HUES64 (cell line): Measurements from ENCODE around the gene DPRX.

Experiments used
- H3K27ac ChIP-seq: 2 replicates; pipeline ENCODE4 v1.7.0; 2013; ENCODE audit warnings: low read depth, low read length, inconsistent platforms
- H3K27me3 ChIP-seq: 2 replicates; pipeline ENCODE4 v1.6.1; 2013; ENCODE audit warnings: mild to moderate bottlenecking, low read length; ENCODE audit not compliant: insufficient read depth
- H3K36me3 ChIP-seq: 2 replicates; pipeline ENCODE4 v1.6.1; 2013; ENCODE audit warnings: mild to moderate bottlenecking, low read length; ENCODE audit not compliant: insufficient read depth
- H3K4me1 ChIP-seq: 2 replicates; pipeline ENCODE4 v1.6.1; 2013; ENCODE audit warnings: mild to moderate bottlenecking, low read length, moderate library complexity; ENCODE audit not compliant: insufficient read depth
- H3K4me3 ChIP-seq: 2 replicates; pipeline ENCODE4 v1.5.1; 2013; ENCODE audit warnings: mild to moderate bottlenecking, low read length, moderate library complexity
- H3K9ac ChIP-seq: 2 replicates; pipeline ENCODE4 v1.6.1; 2013; ENCODE audit warnings: mild to moderate bottlenecking, low read depth, low read length
- H3K9me3 ChIP-seq: 2 replicates; pipeline ENCODE4 v1.6.1; 2013; ENCODE audit warnings: low read depth, low read length; ENCODE audit not compliant: insufficient read depth
- WGBS: fragments of 150-250, 120-280 bp; methylation state at CpG from one replicate; pipeline ENCODE4 v1.1.7; 2013; ENCODE audit warnings: missing lambda C conversion rate; 5-methylcytosine and 5-hydroxymethylcytosine counted together

DPRX gene

DNA sequence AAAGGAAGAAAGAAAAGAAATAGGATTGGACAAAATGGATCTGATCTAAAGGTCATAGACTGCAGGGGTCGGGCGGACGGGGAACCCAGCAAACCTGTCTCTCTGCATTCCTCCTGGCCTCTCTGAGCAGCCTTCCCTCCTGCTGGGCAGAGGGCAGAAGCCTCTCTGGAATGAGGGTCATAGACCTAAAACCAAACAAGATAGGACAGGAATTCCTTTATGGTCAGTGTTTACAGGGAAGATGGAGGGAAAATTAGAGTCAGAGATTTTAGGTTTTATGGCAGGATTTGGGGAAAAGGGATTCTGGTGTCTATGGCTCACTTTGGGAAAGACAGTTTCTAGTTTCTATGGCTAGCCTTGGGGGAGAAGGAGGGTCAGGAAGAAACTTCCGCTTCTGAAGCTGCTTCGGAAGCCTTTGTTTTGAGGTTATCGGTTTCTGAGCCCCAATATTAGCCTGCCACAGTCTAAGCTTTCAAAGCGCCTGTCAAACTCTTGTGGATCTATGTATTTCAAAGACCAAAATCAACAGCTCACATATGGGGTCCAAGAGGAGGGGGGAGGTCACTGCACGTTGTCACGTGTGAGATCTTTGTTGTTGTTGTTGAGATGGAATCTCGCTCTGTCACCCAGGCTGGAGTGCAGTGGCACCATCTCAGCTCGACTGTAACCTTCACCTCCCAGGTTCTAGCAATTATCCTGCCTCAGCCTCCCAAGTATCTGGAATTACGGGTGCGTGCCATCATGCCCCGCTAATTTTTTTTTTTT lies 18.9 kb upstream of the DPRX start:
- H3K36me3 ChIP-seq: no peaks in the 10 kb centered on the region
- H3K9ac ChIP-seq: peak overlapping the region; percentile 39
- H3K9me3 ChIP-seq: no peaks in the 10 kb centered on the region
- peak overlapping the region; percentile 61 for H3K27ac ChIP-seq
- H3K4me1 ChIP-seq: peaks cover 11% of the 10 kb centered on the region
- WGBS: 79% methylated on average over 14 of the region's 14 CpGs
- no peaks in the 10 kb centered on the region for H3K27me3 ChIP-seq
- H3K4me3 ChIP-seq: 0 out of 2 replicates have a peak overlapping the region, but pooled peaks have one; percentile 8

DNA sequence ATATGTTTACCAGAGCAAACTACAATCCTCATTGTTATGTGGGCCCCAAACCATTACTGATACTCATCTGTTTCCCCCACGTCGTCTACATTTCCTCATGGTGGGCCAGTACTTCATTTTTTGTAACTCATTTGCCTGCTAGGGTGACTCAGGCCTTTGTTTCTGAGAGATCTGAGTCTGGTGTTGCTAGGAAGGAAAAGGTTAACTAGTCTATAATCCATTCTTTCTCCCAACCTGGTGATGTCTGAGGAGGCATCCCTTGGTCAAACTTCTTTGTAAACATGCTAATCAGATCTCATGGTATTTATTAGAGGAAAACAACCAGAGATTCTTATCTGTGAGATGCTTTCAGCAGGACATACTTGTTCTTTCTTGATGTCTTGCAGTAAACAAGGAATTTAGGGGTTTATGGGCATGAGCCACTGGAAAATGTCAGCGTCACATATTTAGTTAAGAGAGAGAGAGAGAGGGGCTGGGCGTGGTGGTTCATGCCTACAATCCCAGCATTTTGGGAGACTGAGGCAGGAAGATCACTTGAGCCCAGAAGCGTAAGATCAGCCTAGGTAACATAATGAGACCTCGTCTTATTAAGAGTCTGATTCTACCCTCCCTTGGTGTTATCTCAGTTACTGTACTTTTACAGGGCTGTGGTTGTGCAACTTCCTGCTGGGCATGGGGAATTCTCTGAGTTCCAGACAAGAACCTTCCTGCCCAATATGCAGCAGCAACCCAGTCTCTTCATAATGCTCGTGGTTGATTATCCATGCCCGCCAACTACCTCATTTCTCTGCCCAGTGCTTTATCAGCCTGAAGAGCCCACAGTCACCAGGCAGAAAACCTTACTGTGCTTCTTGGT lies 9.7 kb upstream of the DPRX start:
- Histone ChIP-seq H3K36me3 (no peaks in the 10 kb centered on the region), H3K9ac (0 out of 2 replicates have a peak overlapping the region, but pooled peaks have one; percentile 3), H3K9me3 (no peaks in the 10 kb centered on the region), H3K4me1 (peaks cover 11% of the 10 kb centered on the region; the same call in 1 of the 2 replicates), H3K27me3 (no peaks in the 10 kb centered on the region), H3K27ac (0 out of 2 replicates have a peak overlapping the region, but pooled peaks have one; percentile 30), H3K4me3 (no peak overlapping the region)
- 78% methylated on average over 8 of the region's 8 CpGs for WGBS

DNA sequence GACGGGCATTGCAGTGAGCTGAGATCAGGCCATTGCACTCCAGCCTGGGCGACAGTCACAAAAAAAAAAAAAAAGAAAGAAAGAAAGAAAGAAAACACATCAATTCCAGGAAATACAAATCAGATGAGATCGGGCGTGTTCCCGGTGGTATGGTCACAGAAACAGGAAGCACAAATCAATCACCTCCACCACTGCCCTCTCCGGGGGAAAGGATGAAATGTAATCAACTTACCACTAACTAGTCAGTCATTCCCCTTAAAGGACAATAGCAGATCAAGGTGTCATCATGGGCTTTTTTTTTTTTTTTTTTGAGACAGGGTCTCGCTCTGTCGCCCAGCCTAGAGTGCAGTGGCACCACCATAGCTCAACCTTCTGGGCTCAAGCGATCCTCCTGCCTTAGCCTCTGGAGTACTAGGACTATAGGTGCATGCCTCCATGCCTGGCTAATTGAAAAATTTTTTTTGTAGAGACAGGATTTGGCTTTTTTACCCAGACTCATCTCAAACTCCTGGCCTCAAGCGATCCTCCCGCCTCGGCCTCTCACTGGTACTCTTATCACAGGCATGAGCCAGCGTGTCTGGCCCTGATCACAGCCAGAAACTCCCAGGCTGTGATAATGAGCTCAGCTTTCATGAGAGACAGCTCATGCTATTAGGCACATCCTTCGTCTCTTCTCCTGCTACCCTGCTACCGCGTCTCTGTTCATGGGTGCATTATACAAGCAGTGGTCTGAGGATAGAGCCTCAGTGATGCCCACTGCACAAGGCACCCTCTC lies 6.8 kb upstream of the DPRX start:
- no peaks in the 10 kb centered on the region for H3K9me3 ChIP-seq
- H3K36me3 ChIP-seq: no peaks in the 10 kb centered on the region
- H3K27ac ChIP-seq: no peak overlapping the region
- peaks cover 11% of the 10 kb centered on the region; the same call in 1 of the 2 replicates for H3K4me1 ChIP-seq
- WGBS: 93% methylated on average over 16 of the region's 16 CpGs
- H3K4me3 ChIP-seq: no peak overlapping the region
- H3K27me3 ChIP-seq: no peaks in the 10 kb centered on the region
- H3K9ac ChIP-seq: no peak overlapping the region

DNA sequence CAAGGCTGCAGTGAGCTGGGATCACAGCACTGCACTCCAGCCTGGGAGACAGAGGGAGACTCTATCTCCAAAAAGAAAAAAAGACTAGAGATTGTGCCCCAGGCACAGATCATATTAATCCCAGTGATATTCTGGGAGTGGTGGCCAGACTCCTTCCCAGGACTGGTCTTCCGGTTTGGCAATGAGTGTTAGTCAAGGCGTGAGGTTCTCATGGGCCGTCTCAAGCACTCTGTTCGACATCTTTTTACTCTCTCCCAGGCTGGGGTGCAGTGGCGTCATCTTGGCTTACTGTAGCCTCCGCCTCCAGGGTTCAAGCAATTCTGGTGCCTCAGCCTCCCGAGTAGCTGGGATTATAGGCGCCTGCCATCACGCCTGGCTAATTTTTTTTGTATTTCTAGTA lies 5.3 kb upstream of the DPRX start:
- Histone ChIP-seq H3K9ac (no peak overlapping the region), H3K27ac (no peak overlapping the region), H3K4me1 (peaks cover 11% of the 10 kb centered on the region; the same call in 1 of the 2 replicates), H3K9me3 (no peaks in the 10 kb centered on the region), H3K4me3 (no peak overlapping the region), H3K27me3 (no peaks in the 10 kb centered on the region), H3K36me3 (no peaks in the 10 kb centered on the region)
- 96% methylated on average over 9 of the region's 9 CpGs for whole genome bisulfite sequencing

DNA sequence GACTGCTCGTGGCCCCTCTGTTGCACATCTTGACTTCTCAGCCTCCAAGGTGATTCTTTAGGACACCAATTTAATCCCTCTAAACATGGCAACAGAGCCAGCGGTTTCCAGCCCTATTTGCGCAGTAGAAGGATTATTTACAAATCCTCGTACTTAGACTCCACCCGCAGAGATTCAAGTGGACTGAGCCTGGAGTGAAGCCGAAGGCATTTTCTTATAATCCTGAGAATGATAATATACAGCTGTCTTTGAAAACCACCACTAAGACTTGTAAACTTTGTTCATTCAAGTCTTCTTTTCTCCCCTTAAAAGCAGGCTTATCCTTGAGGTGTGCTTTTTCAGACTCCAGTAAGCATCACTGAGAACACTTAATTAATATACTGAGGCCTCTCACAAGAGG lies 4.8 kb upstream of the DPRX start:
- WGBS: 96% methylated on average over 6 of the region's 6 CpGs
- H3K27ac ChIP-seq: no peak overlapping the region

DNA sequence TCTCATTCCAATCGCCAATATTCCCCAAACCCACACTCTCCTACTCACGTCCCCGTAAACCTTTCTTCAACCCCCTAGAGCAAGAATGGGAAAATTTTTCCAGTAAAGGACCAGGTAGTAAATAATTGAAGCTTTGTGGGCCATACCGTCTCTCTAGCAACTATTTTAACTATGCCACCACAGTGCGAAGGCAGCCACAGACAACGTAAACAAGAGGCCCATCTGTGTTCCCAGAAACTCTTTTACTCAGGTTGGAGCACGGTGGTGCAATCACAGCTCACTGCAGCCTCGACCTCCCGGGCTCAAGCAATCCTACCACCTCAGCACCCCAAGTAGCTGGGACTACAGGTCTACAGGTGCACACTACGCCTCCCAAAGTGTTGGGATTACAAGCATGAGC lies 3.0 kb downstream of the DPRX start:
- Histone ChIP-seq H3K27me3 (no peaks in the 10 kb centered on the region), H3K9me3 (no peaks in the 10 kb centered on the region), H3K9ac (no peak overlapping the region), H3K4me1 (no peaks in the 10 kb centered on the region), H3K27ac (no peak overlapping the region), H3K4me3 (no peak overlapping the region), H3K36me3 (no peaks in the 10 kb centered on the region)
- 91% methylated on average over 10 of the region's 10 CpGs for WGBS

More for the DNA sequence above, 4.8 kb upstream of the DPRX start:
- Histone ChIP-seq H3K9me3 (no peaks in the 10 kb centered on the region), H3K27me3 (no peaks in the 10 kb centered on the region), H3K4me1 (peaks cover 7% of the 10 kb centered on the region; the same call in 1 of the 2 replicates), H3K9ac (no peak overlapping the region), H3K4me3 (no peak overlapping the region), H3K36me3 (no peaks in the 10 kb centered on the region)

DNA sequence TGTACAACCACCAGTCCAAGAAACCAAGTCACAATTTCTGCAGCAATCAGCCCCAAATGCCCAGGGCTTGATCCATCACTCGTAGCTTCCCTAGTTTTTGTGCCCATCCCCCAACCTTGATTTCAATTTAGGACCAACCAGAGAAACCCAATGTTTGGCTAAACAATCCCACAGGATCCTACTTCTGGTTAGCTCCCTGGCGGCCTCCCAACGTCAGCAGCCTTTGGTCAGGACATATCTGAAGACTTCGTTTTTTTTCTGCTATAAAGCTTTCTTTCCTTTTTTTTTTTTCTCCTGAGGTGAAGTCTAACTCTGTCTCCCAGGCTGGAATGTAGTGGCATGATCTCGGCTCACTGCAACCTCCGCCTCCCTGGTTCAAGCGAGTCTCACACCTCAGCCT lies 7.7 kb downstream of the DPRX start:
- no peaks in the 10 kb centered on the region for H3K9me3 ChIP-seq
- 91% methylated on average over 7 of the region's 7 CpGs for WGBS
- H3K9ac ChIP-seq: no peak overlapping the region
- H3K27ac ChIP-seq: no peak overlapping the region
- no peak overlapping the region for H3K4me3 ChIP-seq
- H3K27me3 ChIP-seq: no peaks in the 10 kb centered on the region
- no peaks in the 10 kb centered on the region for H3K36me3 ChIP-seq
- H3K4me1 ChIP-seq: peaks cover 22% of the 10 kb centered on the region

DNA sequence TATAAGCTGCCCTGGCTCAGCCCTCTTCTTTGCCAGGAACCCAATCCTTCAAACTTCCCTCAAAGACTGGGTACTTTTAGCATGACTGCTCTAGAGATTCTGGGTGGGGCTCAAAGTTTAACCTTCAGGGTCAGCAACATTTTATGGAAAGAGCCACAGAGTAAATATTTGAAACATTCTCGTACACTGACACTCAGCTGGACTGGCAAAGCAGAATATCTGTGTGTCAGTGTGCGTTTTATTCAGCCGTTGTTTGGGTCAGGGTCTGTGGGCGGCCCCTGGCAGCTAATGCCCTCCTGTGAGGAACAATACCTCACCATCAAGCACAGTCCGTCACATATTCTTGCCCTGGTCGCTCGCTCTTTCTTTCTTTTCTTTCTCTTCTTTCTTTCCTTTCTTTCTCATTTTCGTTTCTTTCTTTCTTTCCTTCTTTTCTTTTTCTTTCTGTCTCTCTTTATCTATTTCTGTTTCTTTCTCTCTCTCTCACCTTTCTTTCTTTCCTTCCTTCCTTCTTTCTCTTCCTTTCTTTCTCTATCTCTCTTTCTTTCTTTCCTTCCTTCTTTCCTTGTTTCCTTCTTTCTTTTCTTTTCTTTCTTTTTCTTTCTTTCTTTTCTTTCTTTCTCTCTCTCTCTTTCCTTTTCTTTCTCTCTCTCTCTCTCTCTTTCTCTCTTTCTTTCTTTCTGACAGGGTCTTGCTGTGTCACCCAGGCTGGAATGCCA lies 10.7 kb downstream of the DPRX start:
- H3K4me1 ChIP-seq: peaks cover 22% of the 10 kb centered on the region
- H3K27me3 ChIP-seq: no peaks in the 10 kb centered on the region
- 82% methylated on average over 8 of the region's 8 CpGs for WGBS
- no peaks in the 10 kb centered on the region for H3K36me3 ChIP-seq
- no peak overlapping the region for H3K9ac ChIP-seq
- no peak overlapping the region for H3K27ac ChIP-seq
- no peak overlapping the region for H3K4me3 ChIP-seq
- H3K9me3 ChIP-seq: no peaks in the 10 kb centered on the region

DNA sequence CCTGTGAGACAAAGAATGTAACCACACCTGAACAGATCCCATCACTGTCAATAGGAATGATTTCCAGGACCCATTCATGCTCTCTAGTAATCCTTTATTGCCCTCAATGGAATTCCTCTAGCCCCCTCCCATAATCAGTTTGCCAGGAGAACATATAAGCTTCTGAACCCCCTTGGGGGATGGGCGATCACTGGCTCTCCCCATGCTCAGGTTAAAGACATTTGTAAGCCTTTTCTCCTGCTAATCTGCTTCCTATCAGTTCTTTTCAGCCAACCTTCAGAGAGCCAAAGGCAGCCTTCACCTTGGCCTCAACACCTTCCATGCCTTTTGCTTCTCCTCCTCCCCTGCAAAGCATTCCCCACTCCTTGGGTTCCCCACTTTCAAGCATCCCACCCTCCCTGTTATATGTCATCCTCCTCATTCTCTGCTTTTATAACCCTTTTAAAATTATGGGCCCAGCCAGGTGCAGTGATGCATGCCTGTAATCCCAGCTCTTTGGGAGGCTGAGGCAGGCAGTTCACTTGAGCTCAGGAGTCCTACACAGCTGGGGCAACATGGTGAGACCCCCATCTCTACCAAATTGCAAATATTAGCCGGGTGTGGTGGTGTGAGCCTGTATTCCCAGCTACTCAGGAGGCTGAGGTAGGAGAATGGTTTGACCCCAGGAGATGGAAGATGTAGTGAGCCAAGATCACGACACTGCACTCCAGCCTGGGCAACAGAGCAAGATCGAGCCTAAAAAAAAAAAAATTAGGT lies 12.4 kb downstream of the DPRX start:
- H3K27ac ChIP-seq: peak overlapping the region; percentile 73; the same call in 1 of the 2 replicates

DNA sequence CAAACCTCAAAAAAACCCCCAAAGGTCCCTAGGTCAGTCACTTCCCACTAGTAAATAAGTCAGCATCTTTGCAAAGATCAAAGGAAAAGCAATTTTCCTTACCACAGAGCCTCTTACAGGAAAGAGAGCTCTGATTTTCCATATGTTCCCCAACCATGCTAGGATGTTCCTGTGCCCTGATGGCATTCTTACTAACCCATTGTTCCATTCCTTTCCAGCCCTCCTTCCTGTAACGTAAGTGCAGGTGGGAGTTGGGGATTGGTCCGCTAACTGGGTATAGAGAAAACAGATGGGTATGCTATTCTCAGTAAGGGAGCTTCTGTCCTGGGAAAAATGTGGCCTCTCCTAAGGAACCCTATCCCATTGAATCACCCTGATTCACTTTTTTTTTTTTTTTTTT lies 14.3 kb downstream of the DPRX start:
- WGBS: no CpG with 5 or more reads among the region's 2 CpGs
- no peak overlapping the region for H3K9ac ChIP-seq
- no peak overlapping the region for H3K4me3 ChIP-seq

More for the DNA sequence above, 12.4 kb downstream of the DPRX start:
- Histone ChIP-seq H3K4me3 (no peak overlapping the region), H3K36me3 (no peaks in the 10 kb centered on the region), H3K9me3 (peaks cover 4% of the 10 kb centered on the region; the same call in 1 of the 2 replicates), H3K4me1 (peaks cover 22% of the 10 kb centered on the region), H3K9ac (no peak overlapping the region), H3K27me3 (no peaks in the 10 kb centered on the region)
- WGBS: 79% methylated on average over 4 of the region's 4 CpGs

More for the DNA sequence above, 14.3 kb downstream of the DPRX start:
- Histone ChIP-seq H3K9me3 (peaks cover 18% of the 10 kb centered on the region), H3K27ac (no peak overlapping the region), H3K36me3 (no peaks in the 10 kb centered on the region), H3K4me1 (peaks cover 22% of the 10 kb centered on the region), H3K27me3 (no peaks in the 10 kb centered on the region)
